DMS153 treated with DMSO at 0.1 percent for 48 hours (cell line): ENCODE results near the gene GABRA6.
"Not testable (repeated sequence)": the region's sequence is repeated elsewhere in the genome, so short reads cannot be mapped to it uniquely, and the experiment has no call there.

Experiments used
- DNase-seq: peaks from one replicate; lab custom pipeline; 2025; ENCODE audit not compliant: unreplicated experiment; lab: John Stamatoyannopoulos, UW

Gene GABRA6

GRCh38 chr5:161685461-161685860 lies at the start of gene GABRA6:
Gene GABRA6, plus strand, starts transcription at chr5:161685721. Its CDS starts 269 bp downstream, at chr5:161685990.
- no peak for DNase-seq

GRCh38 chr5:161637591-161637990 lies 47.9 kb upstream of the GABRA6 start:
- DNase-seq: no peak

- DNase-seq: no peak
Measured at GRCh38 chr5:161641444-161641843, 44.1 kb upstream of the GABRA6 start.

GRCh38 chr5:161645264-161645663 lies 40.3 kb upstream of the GABRA6 start:
- DNase-seq: no peak

GRCh38 chr5:161651926-161652325 lies 33.6 kb upstream of the GABRA6 start:
- DNase-seq: not testable (repeated sequence)

- no peak for DNase-seq
Measured at GRCh38 chr5:161660806-161661205, 24.7 kb upstream of the GABRA6 start.

GRCh38 chr5:161663431-161663830 lies 22.1 kb upstream of the GABRA6 start:
- DNase-seq: no peak

GRCh38 chr5:161676103-161676502 lies 9.4 kb upstream of the GABRA6 start:
- DNase-seq: no peak

GRCh38 chr5:161686149-161686548 lies 628 bp downstream of the GABRA6 start:
- DNase-seq: no peak

GRCh38 chr5:161686881-161687280 lies 1.4 kb downstream of the GABRA6 start:
- DNase-seq: no peak

- DNase-seq: no peak
Measured at GRCh38 chr5:161687316-161687715, 1.8 kb downstream of the GABRA6 start.

GRCh38 chr5:161691911-161692310 lies 6.4 kb downstream of the GABRA6 start:
- DNase-seq: no peak

GRCh38 chr5:161697001-161697400 lies 11.5 kb downstream of the GABRA6 start:
- DNase-seq: no peak

- no peak for DNase-seq
Measured at GRCh38 chr5:161700065-161700464, 14.5 kb downstream of the GABRA6 start.

- DNase-seq: no peak
Measured at GRCh38 chr5:161703528-161703927, 18.0 kb downstream of the GABRA6 start.

GRCh38 chr5:161707382-161707781 lies 21.9 kb downstream of the GABRA6 start:
- DNase-seq: no peak

- DNase-seq: no peak
Measured at GRCh38 chr5:161709239-161709638, 23.7 kb downstream of the GABRA6 start.

GRCh38 chr5:161713042-161713441 lies 27.5 kb downstream of the GABRA6 start:
- no peak for DNase-seq

GRCh38 chr5:161719157-161719556 lies 33.6 kb downstream of the GABRA6 start:
- DNase-seq: no peak

GRCh38 chr5:161720460-161720859 lies 34.9 kb downstream of the GABRA6 start:
- DNase-seq: no peak

- DNase-seq: no peak
Measured at GRCh38 chr5:161734741-161735140, 49.2 kb downstream of the GABRA6 start.

GRCh38 chr5:161740433-161740832 lies 54.9 kb downstream of the GABRA6 start:
- DNase-seq: no peak

- no peak for DNase-seq
Measured at GRCh38 chr5:161744276-161744675, 58.8 kb downstream of the GABRA6 start.

- DNase-seq: no peak
Measured at GRCh38 chr5:161745392-161745791, 59.9 kb downstream of the GABRA6 start.
